Occipital lobe (tissue), 2 donors: Measurements from ENCODE around the gene GNA12. TPM values are rescaled to one million over a fixed set of nuclear protein-coding genes. Genes with fewer than 3 reads are reported as not detected.
"Not testable (repeated sequence)": the region's sequence is repeated elsewhere in the genome, so short reads cannot be mapped to it uniquely, and the experiment has no call there.

Source experiments
- DNase-seq: peaks from one replicate; lab custom pipeline; 2025; lab: John Stamatoyannopoulos, UW
- total RNA-seq: library from RNA; depleted of rRNA; stranded (reverse); fragments of >200 nt; gene quantifications from one replicate; pipeline ENCODE4 v1.2.3, GENCODE V29; 2014

Gene GNA12
- total RNA-seq, 1 donor from 2014 or later: 15.3 TPM

DNA sequence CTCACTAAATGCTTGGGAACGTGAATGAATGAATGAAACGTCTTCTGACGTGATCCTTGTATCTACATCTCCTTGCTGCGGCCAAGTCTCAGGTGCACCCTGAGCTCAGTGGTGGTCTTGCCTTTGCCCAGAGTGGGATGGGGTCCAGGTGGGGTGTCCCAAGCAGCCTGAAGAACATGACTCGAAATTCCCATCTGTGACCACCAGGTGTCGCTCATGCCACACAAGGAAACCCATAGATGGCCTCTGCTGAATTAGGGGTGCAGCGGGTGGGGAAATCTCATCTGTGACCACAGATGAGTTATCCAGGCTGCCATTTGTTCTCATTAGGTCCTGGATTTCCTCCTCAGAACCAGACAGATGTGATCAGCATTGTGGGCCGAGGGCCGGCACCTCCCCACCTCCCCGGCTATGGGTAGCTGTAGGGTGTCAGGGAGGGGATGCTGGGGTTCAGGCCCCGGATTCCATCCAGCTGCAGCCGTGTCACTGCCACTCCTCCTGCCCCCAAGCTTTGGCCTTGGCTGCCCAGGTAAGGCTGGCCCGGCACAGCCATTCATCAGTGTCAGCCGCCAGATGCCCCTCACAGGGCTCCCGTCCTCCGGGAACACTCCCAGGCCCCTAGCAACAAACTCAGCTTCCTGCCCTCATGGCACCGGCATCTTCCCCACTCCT, 21.0 kb upstream of the GNA12 start:
- DNase-seq: peak; percentile 23

DNA sequence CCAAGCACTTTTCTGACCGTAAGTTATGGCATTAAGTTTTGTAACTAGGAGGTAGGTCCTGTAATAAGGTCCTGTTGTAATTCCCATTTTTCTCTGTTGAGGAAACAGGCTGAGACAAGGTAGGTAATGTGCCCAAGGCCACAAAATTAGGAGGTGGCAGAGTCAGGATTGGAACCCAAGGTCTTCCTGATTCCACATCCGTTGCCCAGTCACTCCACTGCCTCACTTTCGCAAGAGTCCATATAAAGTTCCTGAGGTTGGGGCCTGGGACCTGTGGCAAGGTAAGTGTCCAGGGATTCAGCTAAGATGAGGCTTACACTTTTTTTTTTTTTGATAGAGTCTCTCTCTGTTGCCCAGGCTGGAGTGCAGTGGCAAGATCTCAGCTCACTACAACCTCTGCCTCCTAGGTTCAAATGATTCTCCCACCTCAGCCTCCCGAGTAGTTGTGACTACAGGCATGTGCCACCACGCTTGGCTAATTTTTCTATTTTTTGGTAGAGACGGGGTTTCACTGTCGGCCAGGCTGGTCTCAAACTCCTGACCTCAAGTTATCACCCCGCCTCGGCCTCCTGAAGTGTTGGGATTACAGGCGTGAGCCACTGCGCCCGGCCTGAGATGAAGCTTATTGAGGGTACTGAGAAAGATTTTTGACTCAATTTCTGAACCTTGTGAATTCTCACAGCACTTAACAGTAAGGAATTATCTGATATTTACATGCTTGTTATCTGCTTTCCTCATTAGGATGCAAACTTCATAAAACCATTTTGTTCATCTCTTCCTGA, 20.3 kb upstream of the GNA12 start:
- no peak for DNase-seq

DNA sequence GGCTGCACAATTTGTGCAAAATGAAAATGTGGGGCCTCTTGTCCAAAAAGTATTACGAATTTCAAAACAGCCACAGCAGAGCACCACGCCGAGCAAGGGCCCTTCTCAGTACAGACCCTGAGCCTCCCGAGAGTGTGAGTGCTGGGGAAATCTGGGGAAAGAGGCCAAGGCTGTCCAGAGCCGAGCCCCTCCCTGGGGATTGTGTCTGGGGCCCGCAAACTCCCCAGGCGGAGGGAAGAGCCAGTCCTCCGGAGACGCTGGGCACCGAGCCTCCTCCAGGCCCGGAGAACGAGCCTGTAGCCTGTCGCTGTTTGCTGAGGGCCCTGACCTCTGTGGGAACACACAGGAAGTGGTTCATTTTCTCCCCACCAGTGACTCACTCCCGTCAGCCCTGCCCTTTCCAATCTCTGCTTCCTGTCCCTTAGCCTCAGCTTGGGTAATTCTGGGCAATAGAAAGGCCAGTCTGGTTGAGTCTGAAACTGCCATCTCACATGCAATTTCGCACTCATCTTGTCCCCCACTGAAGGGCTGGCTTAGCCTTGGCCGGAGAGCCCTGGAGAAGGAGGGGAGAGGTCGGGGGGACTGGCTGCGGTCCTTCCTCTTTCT, 19.5 kb upstream of the GNA12 start:
- peak; percentile 30 for DNase-seq

DNA sequence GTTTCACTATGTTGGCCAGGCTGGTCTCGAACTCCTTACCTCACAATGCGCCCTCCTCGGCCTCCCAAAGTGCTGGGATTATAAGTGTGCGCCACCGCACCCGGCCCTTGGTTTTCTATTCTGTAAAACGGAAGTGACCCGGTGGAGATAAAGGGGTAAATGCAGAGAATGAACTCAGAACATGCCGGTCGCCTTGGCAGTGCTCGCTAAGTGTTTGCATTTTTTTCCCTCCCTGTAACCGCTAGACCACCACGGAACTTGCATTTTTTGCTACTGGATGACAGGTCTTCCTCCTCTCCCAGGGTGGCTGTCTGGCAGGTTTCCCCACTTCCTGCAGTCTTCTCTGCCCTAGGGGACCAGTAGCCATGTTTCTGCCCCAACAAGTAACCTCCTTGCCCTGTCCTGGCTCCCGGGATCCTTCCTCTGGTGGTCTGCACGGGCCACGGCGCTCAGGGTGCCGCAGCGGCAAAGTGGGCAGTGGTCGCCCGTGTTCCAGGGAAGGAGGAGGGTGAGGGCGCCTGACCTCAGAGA, 18.8 kb upstream of the GNA12 start:
- no peak for DNase-seq

DNA sequence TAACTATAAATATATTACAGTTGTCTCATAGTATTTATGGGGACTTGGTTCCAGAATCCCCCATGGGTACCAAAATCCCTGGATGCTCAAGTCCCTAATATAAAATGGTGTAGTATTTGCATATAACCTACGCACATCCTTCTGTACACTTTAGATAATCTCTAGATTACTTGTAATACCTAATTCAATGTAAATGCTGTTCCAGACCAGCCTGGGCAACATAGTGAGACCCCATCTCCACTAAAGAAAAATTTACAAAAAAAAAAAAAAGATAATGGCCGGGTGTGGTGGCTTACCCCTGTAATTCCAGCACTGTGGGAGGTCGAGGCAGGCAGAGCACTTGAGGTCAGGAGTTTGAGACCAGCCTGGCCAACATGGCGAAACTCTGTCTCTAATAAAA, 17.4 kb upstream of the GNA12 start:
- no peak for DNase-seq

DNA sequence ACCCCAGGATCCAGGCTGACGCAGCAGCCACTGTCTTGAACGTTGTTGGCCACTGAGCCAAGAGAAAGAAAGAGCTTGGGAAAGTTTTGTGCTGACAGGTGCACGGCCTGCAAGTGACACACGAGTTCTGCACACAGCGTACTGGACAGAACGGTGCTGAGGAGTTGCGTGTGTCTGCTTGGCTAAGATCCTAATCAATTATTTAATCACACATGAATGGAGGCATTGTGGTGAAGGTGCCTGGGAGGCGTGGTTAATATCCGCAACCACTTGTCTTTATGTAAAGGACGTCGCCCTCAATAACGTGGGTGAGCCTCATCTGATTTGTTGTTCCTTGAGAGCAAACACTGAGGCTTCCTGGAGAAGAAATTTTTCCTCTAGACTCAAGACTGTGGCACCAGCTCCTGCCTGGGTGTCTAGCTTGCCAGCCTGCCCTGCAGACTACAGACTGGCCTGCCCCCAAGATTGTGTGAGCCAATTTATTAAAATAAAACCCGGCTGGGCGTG, 16.6 kb upstream of the GNA12 start:
- no peak for DNase-seq

DNA sequence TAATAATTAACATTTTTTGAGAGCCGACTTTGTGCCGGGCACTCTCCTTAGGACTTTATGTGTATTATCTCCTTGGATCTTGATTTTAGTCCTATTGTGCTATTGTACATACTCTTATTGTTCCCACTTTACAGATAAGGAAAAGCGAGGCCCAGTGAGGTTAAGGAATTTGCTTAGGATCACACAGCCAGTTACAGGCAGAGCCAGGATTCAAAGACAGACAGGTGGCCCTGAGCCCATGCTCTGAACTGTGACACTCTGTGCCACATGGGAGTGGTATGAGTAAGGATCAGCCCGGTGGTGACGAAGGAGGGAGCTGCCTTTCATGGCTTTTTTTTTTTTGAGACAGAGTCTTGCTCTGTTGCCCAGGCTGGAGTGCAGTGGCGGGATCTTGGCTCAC, 15.8 kb upstream of the GNA12 start:
- DNase-seq: no peak

DNA sequence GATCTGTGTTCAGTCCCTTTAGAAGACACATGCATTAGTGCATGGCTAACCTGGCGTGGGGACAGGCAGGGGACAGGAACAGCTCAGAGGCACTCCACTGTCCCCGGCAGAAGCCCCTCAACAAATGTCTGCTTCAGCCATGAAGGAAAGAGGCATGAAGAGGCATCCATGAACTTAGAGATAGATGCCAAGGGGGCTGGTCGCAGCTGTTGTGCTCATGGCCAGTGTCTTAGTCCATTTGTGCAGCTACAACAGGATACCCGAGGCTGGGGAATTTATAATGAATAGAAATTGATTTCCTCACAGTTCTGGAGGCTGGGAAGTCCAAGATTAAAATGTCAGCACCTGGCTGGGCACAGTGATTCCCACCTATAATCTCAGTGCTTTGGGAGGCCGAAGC, 14.5 kb upstream of the GNA12 start:
- no peak for DNase-seq

DNA sequence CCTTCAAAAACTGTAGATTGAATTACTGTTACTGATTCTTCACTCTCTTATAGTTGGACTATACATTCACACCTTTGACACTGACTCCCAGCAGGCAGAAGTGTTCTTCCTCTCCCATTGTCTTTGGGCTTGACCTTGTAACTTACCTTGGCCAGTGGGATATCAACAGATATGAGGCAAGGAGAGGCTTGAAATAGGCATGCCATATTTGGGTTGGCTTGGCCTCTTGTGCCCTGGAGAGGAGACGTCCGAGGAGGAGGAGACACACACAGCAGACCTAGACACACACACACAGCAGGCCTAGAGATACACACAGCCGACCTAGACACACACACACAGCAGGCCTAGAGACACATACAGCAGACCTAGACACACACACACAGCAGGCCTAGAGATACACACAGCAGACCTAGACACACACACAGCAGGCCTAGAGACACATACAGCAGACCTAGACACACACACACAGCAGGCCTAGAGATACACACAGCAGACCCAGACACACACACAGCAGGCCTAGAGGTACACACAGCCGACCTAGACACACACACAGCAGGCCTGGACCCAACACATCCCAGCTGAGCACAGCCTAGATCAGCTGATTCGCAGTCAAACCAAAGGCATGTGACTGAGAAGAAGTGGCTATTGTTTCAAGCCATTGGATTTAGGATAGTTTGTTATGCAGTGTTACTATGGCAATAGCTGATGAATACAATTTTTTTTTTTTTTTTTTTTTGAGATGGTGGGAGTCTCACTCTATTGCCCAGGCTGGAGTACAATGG, 12.5 kb upstream of the GNA12 start:
- DNase-seq: no peak

DNA sequence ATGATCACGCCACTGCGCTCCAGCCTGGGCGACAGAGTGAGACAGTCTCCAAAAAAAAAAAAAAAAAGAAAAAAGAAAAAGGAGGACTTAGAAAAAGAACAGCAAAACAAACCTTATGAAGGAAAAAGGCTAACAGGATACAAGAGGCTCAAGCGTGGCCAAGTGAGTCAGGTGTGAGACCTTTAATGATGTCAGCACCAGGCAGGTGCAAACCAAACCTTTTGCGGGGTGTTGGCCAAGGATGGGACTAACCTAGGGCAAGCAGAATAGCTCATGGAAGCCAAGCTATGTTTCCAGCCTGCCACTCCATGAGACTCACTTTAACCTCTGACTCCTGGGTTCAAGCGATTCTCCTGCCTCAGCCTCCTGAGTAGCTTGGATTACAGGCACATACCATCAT, 11.3 kb upstream of the GNA12 start:
- DNase-seq: no peak

DNA sequence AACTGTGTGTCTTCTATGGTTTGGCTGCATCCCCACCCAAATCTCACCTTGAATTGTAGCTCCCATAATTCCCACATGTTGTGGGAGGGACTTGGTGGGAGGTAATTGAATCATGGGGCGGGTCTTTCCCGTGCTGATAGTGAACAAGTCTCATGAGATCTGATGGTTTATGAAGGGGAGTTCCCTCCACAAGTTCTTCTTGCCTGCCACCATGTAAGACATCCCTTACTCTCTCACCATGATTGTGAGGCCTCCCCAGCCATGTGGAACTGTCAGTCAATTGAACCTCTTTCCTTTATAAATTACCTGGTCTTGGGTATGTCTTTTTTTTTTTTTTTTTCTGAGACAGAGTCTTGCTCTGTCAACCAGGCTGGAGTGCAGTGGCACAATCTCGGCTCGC, 9.4 kb upstream of the GNA12 start:
- DNase-seq: not testable (repeated sequence)

DNA sequence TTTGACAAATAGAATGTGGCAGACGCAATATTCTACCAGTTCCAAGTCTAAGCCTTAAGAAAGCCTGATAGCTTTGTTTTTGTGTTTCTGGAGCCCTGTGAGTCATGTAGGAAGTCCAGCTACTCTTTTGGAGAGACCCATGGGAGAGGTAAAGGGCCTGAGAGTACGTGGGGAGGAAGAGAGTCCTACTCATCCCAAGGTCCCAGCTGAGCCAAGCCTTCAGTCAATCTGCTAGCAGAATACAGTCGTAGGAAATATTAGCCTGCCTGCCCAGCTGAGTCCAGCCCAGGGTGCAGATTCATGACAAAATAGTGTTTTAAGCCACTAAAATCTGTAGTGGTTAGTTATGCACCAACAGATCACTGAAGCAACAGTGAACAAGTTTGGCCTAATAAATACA, 9.0 kb upstream of the GNA12 start:
- no peak for DNase-seq

DNA sequence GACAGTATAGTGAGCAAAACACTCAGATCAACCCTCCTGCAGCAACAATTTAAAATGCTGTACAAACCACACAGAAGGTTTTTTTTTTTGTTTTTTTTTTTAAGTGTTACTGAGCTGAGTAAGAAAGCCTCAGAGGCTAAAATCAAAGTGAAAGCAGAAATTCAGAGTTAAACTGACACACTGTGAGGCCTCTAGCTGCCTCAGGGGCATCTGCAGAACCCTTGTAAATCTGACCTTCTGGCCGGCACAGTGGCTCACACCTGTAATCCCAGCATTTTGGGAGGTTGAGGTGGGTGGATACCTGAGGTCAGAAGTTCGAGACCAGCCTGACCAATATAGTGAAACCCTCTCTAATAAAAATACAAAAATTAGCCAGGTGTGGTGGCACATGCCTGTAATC, 7.4 kb upstream of the GNA12 start:
- DNase-seq: no peak

DNA sequence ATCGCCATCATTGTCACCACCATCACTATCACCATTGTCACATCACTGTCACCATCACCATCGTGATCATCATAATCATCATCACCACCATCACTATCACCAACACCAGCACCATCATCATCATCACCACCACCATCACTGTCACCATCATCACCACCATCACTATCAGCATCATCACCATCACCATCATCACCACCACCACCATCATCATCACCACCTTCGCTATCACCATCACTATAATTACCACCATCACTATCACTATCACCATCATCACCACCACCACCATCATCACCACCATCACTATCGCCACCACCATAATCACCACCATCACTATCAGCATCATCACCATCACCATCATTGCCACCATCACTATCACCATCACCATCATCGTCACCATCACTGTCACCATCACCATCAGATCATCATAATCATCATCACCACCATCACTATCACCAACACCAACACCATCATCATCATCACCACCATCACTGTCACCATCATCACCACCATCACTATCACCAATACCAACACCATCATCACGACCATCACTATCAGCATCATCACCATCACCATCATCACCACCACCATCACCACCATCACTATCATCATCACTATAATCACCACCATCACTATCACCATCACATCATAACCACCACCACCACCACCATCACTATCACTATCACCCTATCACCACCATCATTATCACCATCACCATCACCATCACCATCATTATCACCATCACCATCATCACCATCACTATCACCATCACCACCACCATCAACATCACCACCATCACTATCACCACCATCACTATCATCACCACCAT, 6.0 kb upstream of the GNA12 start:
- DNase-seq: no peak

DNA sequence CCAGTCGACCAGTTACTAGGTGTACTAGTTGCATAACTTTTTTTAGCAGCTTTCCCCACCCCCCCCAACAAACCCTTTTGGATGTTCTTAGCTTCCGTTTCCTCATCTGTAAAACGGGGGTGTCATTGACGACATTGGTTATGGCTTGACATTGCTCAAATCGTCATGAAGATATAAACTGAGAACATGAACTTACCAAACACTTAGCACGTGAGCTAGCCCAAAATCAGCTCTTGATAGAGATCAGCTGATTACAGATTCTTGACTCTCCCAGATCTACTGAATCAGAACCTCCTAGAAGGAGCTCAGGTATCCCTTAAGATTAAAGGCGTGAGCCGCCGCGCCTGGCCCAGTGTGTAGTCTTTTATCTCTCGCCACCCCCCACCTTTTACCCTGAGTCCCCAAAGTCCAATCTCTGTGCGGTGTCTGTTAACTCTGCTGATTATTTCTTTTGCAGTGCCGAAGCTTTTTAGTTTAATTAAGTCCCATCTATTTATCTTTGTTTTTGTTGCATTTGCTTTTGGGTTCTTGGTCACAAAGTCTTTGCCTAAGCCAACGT, 1.0 kb upstream of the GNA12 start:
- no peak for DNase-seq

DNA sequence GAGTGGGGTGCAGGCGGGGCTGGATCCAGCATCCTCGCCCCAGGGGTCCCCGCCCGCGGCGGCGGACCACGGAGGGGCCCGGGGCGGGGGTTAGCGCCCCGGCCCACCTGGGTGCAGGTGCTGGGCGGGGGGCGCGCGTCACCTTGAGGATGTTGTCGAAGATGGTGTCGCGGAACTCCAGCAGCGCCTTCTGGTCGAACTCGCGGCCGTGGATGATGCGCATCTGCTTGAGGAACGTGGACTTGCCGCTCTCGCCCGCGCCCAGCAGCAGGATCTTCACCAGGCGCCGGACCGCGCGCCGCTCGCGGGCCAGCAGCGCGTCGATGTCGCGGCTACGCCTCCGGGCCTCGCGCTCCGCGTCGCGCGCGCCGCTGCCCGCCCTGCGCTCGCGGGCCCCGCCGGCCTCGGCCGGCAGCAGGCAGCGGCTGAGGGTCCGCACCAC, 376 bp downstream of the GNA12 start:
- DNase-seq: no peak

DNA sequence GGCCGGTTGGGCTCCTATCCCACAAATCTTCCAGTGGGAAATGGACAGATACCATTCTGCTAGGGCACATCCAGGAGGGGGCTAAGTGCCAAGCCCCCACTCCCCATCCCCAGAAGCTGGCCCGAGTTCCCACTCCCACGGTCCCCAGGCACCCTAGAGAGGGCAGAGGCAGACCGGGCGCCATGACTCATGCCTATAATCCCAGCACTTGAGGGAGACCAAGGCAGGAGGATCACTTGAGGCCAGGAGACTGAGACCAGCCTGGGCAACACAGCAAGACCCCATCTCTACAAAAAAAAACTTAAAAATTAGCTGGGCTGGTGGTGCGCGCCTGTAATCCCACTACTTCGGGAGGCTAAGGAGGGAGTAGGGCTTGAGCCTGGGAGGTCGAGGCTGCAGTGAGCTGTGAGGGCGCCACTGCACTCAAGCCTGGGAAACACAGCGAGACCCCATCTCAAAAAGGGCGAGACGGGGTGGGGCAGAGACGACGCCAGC, 870 bp downstream of the GNA12 start:
- DNase-seq: no peak

DNA sequence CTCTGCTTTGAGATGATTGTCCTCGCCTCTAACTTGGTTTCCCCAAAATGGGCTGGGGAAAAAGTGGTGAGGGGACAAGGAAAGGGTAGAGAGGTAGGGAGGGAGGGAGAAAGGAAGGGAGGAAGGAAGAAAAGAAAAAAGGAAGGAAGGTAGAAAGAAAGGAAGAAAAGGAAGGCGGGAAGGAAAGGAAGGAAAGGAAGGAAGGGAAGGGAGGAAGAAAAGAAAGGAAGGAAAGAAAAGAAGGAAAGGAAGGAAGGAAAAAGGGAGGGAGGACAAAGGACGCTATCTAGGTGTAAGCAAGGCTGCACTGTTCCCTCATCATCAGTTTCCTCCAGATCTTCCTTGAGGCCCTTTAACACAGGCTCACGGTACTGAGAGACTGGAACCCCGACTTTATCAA, 2.2 kb downstream of the GNA12 start:
- DNase-seq: no peak

DNA sequence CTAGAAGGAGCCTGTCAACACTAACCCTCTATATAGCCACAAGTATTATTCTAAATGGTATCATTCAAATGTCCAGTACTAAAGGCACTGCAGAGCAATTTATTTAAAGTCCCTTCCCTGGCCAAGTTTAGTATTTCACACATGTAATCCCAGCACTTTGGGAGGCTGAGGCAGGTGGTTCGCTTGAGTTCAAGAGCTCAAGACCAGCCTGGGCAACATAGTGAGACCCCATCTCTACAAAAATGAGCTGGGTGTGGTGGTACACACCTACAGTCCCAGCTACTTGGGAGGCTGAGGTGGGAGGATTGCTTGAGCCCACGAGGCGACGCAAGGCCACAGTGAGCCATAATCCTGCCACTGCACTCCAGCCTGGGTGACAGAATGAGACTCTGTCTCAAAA, 3.6 kb downstream of the GNA12 start:
- DNase-seq: no peak
